ENCODE measurements around the gene NEDD4. TPM values are rescaled to one million over a fixed set of nuclear protein-coding genes. Genes with fewer than 3 reads are reported as not detected.
A peak's percentile ranks its signal among the peaks of the same experiment; 100 is the strongest.

Gene NEDD4
- polyA plus RNA-seq, 1 experiment: 13.3 TPM

DNA sequence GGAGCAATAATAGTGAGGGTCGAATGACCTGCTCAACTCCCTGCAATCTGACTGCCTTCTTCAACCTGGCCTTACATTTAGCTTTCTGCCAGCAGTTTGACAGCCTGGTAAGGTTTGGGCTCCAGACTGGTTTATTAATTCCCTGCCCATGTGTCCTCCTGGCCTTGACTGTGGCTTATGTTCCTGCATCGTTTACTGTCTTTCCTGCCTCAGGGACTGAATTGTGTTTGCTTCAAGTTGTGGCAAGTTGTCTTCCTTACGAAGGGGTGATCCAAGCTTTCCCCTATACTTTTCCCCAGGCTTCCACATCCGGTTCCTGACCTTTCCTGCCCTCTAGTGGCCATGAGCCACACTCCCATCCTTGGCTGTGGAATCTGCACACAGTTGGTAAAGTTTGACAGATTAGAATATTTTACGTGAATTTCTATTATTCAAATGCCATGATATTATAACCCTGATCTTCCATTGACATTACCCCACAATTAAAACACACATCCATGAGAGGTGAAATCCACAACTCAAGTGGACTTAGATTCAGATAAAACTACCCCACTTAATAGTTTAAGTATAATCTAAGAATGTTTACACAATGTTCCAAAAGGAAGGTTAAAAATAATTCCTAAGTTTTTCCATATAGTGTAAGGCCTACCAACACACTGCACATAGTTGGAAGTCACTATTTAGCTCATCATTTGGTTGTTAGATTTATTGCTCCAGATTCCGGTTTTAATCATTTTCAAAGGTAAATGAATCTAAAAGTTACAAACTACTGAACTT lies 95.7 kb downstream of the NEDD4 start:
- no peak overlapping the region for H3K4me3 ChIP-seq (ENCODE audit: low read depth, low read length)
- CTCF ChIA-PET: interaction anchor here (0.7 to 4.6 kb wide), 21 partner anchors 8 to 249 kb away, joined by 3 to 28 read pairs (median 4); partner anchors contain the start of gene NEDD4

DNA sequence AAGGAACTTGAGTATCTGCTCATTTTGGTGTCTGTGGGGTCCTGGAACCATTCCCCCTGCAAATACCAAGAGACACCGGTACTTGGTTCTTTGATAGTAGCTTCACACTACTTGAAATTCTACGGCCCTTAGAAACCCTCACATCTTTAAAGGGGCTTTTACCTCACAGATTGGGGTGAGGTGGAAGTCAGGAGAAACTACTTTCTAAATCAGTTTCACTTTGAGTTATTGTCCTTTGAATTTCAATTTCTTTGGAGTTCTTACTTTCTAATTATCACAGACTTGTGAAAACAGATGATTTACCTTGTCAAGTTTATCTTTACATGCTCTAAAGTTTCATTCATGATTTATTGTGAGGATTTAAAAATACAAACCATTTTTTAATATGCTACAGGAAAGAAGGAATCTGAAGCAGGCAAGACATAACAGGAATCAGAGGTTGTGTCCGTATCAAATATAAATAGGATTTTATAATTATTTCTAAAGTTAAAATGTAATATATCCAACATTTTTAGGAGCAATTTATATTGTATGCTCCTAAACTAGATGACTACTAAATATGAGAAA lies 98.9 kb downstream of the NEDD4 start:
- ChIA-PET POLR2A (no interaction called here), CTCF (interaction anchor here (0.6 to 1.9 kb wide), 2 partner anchors 49 to 171 kb away, joined by 3 to 4 read pairs; no protein-coding TSS in a partner anchor)
- DNase-seq (ENCODE audit: low read depth): no peak
- Histone ChIP-seq H3K4me3 (ENCODE audit: low read depth, low read length) (no peak overlapping the region), H3K36me3 (ENCODE audit: control insufficient read depth, insufficient read depth, low read length) (no peaks in the 10 kb centered on the region), H3K27me3 (ENCODE audit: control insufficient read depth, insufficient read depth, low read length) (no peaks in the 10 kb centered on the region)
- TF ChIP-seq, protein P1, sequence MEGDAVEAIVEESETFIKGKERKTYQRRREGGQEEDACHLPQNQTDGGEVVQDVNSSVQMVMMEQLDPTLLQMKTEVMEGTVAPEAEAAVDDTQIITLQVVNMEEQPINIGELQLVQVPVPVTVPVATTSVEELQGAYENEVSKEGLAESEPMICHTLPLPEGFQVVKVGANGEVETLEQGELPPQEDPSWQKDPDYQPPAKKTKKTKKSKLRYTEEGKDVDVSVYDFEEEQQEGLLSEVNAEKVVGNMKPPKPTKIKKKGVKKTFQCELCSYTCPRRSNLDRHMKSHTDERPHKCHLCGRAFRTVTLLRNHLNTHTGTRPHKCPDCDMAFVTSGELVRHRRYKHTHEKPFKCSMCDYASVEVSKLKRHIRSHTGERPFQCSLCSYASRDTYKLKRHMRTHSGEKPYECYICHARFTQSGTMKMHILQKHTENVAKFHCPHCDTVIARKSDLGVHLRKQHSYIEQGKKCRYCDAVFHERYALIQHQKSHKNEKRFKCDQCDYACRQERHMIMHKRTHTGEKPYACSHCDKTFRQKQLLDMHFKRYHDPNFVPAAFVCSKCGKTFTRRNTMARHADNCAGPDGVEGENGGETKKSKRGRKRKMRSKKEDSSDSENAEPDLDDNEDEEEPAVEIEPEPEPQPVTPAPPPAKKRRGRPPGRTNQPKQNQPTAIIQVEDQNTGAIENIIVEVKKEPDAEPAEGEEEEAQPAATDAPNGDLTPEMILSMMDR (IDR thresholded peaks at IDR 0.05; ENCODE audit: insufficient read depth, low read depth, low read length): no peak

More for the DNA sequence above, 95.7 kb downstream of the NEDD4 start:
- Histone ChIP-seq H3K27me3 (ENCODE audit: control insufficient read depth, insufficient read depth, low read length) (no peaks in the 10 kb centered on the region), H3K36me3 (ENCODE audit: control insufficient read depth, insufficient read depth, low read length) (no peaks in the 10 kb centered on the region)
- POLR2A ChIA-PET: no interaction called here
- DNase-seq (ENCODE audit: low read depth): no peak
- TF ChIP-seq, protein P1 (IDR thresholded peaks at IDR 0.05; ENCODE audit: insufficient read depth, low read depth, low read length): peak; percentile 81

DNA sequence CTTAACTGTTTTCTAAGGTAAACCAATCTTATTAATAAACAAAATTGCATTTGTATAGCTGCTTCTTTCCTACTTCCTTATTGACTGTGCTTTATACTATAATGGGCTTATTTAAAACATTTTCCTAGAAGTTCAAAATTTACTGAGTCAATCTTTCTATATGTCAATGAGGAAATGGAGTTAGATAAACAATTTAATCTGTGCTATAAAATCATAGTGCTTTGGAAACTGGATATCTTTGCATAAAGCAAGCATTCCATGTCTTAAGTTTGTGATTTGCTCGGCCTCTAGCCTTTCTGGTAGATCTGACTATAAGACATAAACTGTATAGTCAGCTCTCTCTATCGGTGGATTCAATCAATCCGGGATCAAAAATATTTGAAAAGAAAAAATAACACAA lies 99.6 kb downstream of the NEDD4 start:
- H3K4me3 ChIP-seq (ENCODE audit: low read depth, low read length): no peak overlapping the region
- no peak for DNase-seq (ENCODE audit: low read depth)
- H3K27me3 ChIP-seq (ENCODE audit: control insufficient read depth, insufficient read depth, low read length): no peaks in the 10 kb centered on the region
- no peaks in the 10 kb centered on the region for H3K36me3 ChIP-seq (ENCODE audit: control insufficient read depth, insufficient read depth, low read length)
- POLR2A ChIA-PET: no interaction called here
- TF ChIP-seq, protein P1 (IDR thresholded peaks at IDR 0.05; ENCODE audit: insufficient read depth, low read depth, low read length): no peak
- CTCF ChIA-PET: interaction anchor here (0.6 kb wide), 1 partner anchor 48 kb away, joined by 3 read pairs; no protein-coding TSS in a partner anchor

DNA sequence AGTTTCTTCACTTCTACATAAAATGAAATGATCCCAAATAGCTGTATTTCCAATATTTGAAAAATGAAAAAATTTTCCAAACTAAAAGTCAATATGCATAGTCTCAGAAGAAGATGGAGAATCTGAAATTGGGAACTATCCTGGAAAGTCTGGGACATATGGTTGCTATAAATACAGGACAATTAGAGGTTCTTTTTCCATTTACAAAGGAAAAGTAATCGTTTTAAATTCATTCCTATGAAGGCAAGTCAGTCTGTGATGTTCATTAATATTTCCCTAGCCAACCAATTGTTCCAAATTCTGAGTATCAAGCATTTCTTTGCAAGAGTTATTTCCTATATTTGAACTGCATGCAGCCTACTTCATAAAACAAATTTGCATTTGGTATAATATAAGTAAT lies 102.2 kb downstream of the NEDD4 start:
- no peak for DNase-seq (ENCODE audit: low read depth)
- CTCF ChIA-PET: interaction anchor here (0.6 to 1.4 kb wide), 4 partner anchors 9 to 247 kb away, joined by 3 read pairs; no protein-coding TSS in a partner anchor

DNA sequence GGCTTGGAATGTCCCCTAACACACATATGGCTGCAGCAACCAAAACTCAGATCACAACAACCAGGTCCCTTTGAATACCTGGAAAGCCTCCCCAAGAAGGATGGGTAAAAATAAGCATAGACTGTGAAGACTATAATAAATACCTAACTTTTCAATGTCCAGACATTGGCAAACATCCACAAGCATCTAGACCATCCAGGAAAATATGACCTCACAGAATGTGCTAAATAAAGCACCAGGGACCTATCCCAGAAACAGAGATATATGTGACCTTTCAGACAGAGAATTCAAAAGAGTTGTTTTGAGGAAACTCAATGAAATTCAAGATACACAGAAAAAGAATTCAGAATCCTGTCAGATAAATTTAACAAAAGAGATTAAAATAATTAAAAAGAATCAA lies 109.2 kb downstream of the NEDD4 start:
- Histone ChIP-seq H3K4me3 (ENCODE audit: low read depth, low read length) (no peak overlapping the region), H3K27me3 (ENCODE audit: control insufficient read depth, insufficient read depth, low read length) (no peaks in the 10 kb centered on the region), H3K36me3 (ENCODE audit: control insufficient read depth, insufficient read depth, low read length) (peaks cover 2% of the 10 kb centered on the region; the same call in 1 of the 2 replicates)
- CTCF ChIA-PET: no interaction called here
- POLR2A ChIA-PET: no interaction called here
- TF ChIP-seq, protein P1 (IDR thresholded peaks at IDR 0.05; ENCODE audit: insufficient read depth, low read depth, low read length): no peak
- DNase-seq (ENCODE audit: low read depth): no peak

More for the DNA sequence above, 102.2 kb downstream of the NEDD4 start:
- H3K27me3 ChIP-seq (ENCODE audit: control insufficient read depth, insufficient read depth, low read length): no peaks in the 10 kb centered on the region
- no peak overlapping the region for H3K4me3 ChIP-seq (ENCODE audit: low read depth, low read length)
- H3K36me3 ChIP-seq (ENCODE audit: control insufficient read depth, insufficient read depth, low read length): no peaks in the 10 kb centered on the region
- POLR2A ChIA-PET: no interaction called here
- TF ChIP-seq, protein P1 (IDR thresholded peaks at IDR 0.05; ENCODE audit: insufficient read depth, low read depth, low read length): no peak
